ENCODE data around the gene OASL. TPM values are rescaled to one million over a fixed set of nuclear protein-coding genes. Genes with fewer than 3 reads are reported as not detected.

OASL gene
- total and polyA plus RNA-seq, 10 donors, result 1.9 to 4.8 (median 3.4) TPM

GRCh38 chr12:121008347-121009098 is 30.5 kb downstream of the OASL start:
- 96 to 99% (median 96%) methylated on average over 8 of the region's 8 CpGs for WGBS, 5 donors
- TF ChIP-seq POLR2A (IDR thresholded peaks at IDR 0.05) (no peak), POLR2AphosphoS5 (IDR thresholded peaks at IDR 0.05) (no peak), CTCF (IDR thresholded peaks at IDR 0.05 in 8 of 11, conservative IDR thresholded peaks at IDR 0.05 in 3 of 11) (no peak)
- Histone ChIP-seq H3K4me3 (no peak overlapping the region), H3K27ac (no peak overlapping the region), H3K4me1 (no peaks in the 10 kb centered on the region), H3K9me3 (no peaks in the 10 kb centered on the region), H3K36me3 (peaks cover 2 to 98% (median 79%) of the 10 kb centered on the region in 6 donors), H3K27me3 (replicated peaks in 1 of 7) (no peaks in the 10 kb centered on the region)
- DNase-seq, result no peak
- intact Hi-C loops (cut with DNase I; ENCODE audit: low total_unique reads), result no loop called here

- H3K27me3 ChIP-seq (replicated peaks in 1 of 7), result no peaks in the 10 kb centered on the region
- intact Hi-C loops (cut with DNase I; ENCODE audit: low total_unique reads), result no loop called here
- H3K27ac ChIP-seq, result no peak overlapping the region
- H3K4me3 ChIP-seq, result no peak overlapping the region
- peaks cover 2 to 98% (median 78%) of the 10 kb centered on the region in 6 donors for H3K36me3 ChIP-seq
- TF ChIP-seq POLR2AphosphoS5 (IDR thresholded peaks at IDR 0.05) (peak; percentile 52 to 73 (median 57)), POLR2A (IDR thresholded peaks at IDR 0.05) (no peak), CTCF (IDR thresholded peaks at IDR 0.05 in 8 of 11, conservative IDR thresholded peaks at IDR 0.05 in 3 of 11) (peak in 10 of 11 experiments; percentile 30 to 75 (median 64))
- peak; percentile 81 for DNase-seq
- H3K9me3 ChIP-seq, result no peaks in the 10 kb centered on the region
- no peaks in the 10 kb centered on the region for H3K4me1 ChIP-seq
- WGBS, 5 donors, result 47 to 69% (median 60%) methylated on average over 8 to 9 of the region's 9 CpGs
Measured at GRCh38 chr12:121005346-121005815, 33.7 kb downstream of the OASL start.

GRCh38 chr12:121004253-121004815 is 34.7 kb downstream of the OASL start:
- Histone ChIP-seq H3K27me3 (replicated peaks in 1 of 7) (peaks cover 0 to 3% (median 0%) of the 10 kb centered on the region in 7 donors), H3K4me1 (no peaks in the 10 kb centered on the region), H3K9me3 (no peaks in the 10 kb centered on the region), H3K27ac (no peak overlapping the region), H3K36me3 (peaks cover 2 to 88% (median 67%) of the 10 kb centered on the region in 6 donors), H3K4me3 (no peak overlapping the region)
- no peak for TF ChIP-seq POLR2AphosphoS5 (IDR thresholded peaks at IDR 0.05)
- TF ChIP-seq CTCF (IDR thresholded peaks at IDR 0.05 in 8 of 11, conservative IDR thresholded peaks at IDR 0.05 in 3 of 11), result no peak
- no peak for TF ChIP-seq POLR2A (IDR thresholded peaks at IDR 0.05)
- intact Hi-C loops (cut with DNase I; ENCODE audit: low total_unique reads), result no loop called here
- peak; percentile 51 for DNase-seq
- WGBS, 5 donors, result 93 to 98% (median 95%) methylated on average over 13 to 16 of the region's 16 CpGs

GRCh38 chr12:121003650-121004049 is 35.4 kb downstream of the OASL start:
- intact Hi-C loops (cut with DNase I; ENCODE audit: low total_unique reads), result no loop called here
- no peaks in the 10 kb centered on the region for H3K9me3 ChIP-seq
- DNase-seq, result peak; percentile 32
- WGBS, 5 donors, result 85 to 92% (median 90%) methylated on average over 4 of the region's 4 CpGs
- H3K4me1 ChIP-seq, result no peaks in the 10 kb centered on the region
- peaks cover 0 to 9% (median 0%) of the 10 kb centered on the region in 7 donors for H3K27me3 ChIP-seq (replicated peaks in 1 of 7)
- no peak overlapping the region for H3K27ac ChIP-seq
- peaks cover 2 to 81% (median 60%) of the 10 kb centered on the region in 6 donors for H3K36me3 ChIP-seq
- TF ChIP-seq POLR2A (IDR thresholded peaks at IDR 0.05), result no peak
- no peak for TF ChIP-seq POLR2AphosphoS5 (IDR thresholded peaks at IDR 0.05)
- TF ChIP-seq CTCF (IDR thresholded peaks at IDR 0.05 in 8 of 11, conservative IDR thresholded peaks at IDR 0.05 in 3 of 11), result no peak
- H3K4me3 ChIP-seq, result no peak overlapping the region

Data from spleen (tissue), 11 donors.